HEK293T (cell line): ENCODE results near the gene MGLL.

Experiments used
- CTCF ChIA-PET: fragments of 350-600 bp; formaldehyde crosslinking; extraction: SDS; loops from one replicate; lab custom pipeline; 2021; ENCODE audit warnings: antibody characterized with exemption, inconsistent platforms; lab: Yijun Ruan, JAX
- POLR2A ChIA-PET: fragments of 350-600 bp; formaldehyde crosslinking; extraction: SDS; loops from one replicate; lab custom pipeline; 2020; ENCODE audit warnings: antibody characterized with exemption, inconsistent platforms; lab: Yijun Ruan, JAX
- DNase-seq: peaks from one replicate; pipeline ENCODE4 v3.0.0; 2012; ENCODE audit warnings: mixed read lengths; ENCODE audit errors: extremely low spot score
- ARNT ChIP-seq: fragments of 450-650 bp; IDR thresholded peaks from 2 replicates; pipeline ENCODE4 v1.6.1; 2017; ENCODE audit warnings: mild to moderate bottlenecking
- BHLHE40 ChIP-seq: fragments of 450-650 bp; IDR thresholded peaks from 2 replicates; pipeline ENCODE4 v1.6.1; 2016; ENCODE audit warnings: mild to moderate bottlenecking, moderate library complexity, borderline replicate concordance
- CTBP1 ChIP-seq: fragments of 450-650 bp; IDR thresholded peaks from 2 replicates; pipeline ENCODE4 v1.6.1; 2016; ENCODE audit warnings: borderline replicate concordance
- ELF4 ChIP-seq: fragments of 450-650 bp; IDR thresholded peaks from 2 replicates; pipeline ENCODE4 v1.6.1; 2017; ENCODE audit warnings: antibody characterized with exemption
- FOXA1 ChIP-seq: fragments of 450-650 bp; IDR thresholded peaks from 2 replicates; pipeline ENCODE4 v1.6.1; 2016; ENCODE audit warnings: mild to moderate bottlenecking
- FOXK2 ChIP-seq: fragments of 450-650 bp; IDR thresholded peaks from 2 replicates; pipeline ENCODE4 v1.6.1; 2016; ENCODE audit warnings: mild to moderate bottlenecking
- FOXM1 ChIP-seq: fragments of 450-650 bp; IDR thresholded peaks from 2 replicates; pipeline ENCODE4 v1.6.1; 2017; ENCODE audit warnings: mild to moderate bottlenecking, borderline replicate concordance
- HDGF ChIP-seq: fragments of 450-650 bp; IDR thresholded peaks from 2 replicates; pipeline ENCODE4 v1.6.1; 2017; ENCODE audit warnings: antibody characterized with exemption, borderline replicate concordance
- L3MBTL2 ChIP-seq: fragments of 450-650 bp; conservative IDR thresholded peaks from 2 replicates; pipeline ENCODE4 v1.6.1; 2016; ENCODE audit warnings: mild to moderate bottlenecking
- LEF1 ChIP-seq: fragments of 450-650 bp; IDR thresholded peaks from 2 replicates; pipeline ENCODE4 v1.6.1; 2017; ENCODE audit warnings: mild to moderate bottlenecking, borderline replicate concordance
- NFRKB ChIP-seq: fragments of 450-650 bp; IDR thresholded peaks from 2 replicates; pipeline ENCODE4 v1.6.1; 2016; ENCODE audit warnings: mild to moderate bottlenecking, moderate library complexity
- SP1 ChIP-seq: fragments of 450-650 bp; IDR thresholded peaks from 2 replicates; pipeline ENCODE4 v1.6.1; 2017
- SUZ12 ChIP-seq: fragments of 450-650 bp; IDR thresholded peaks from 2 replicates; pipeline ENCODE4 v1.6.1; 2016; ENCODE audit warnings: mild to moderate bottlenecking
- TARDBP ChIP-seq: fragments of 450-650 bp; IDR thresholded peaks from 2 replicates; pipeline ENCODE4 v1.6.1; 2016
- ZNF384 ChIP-seq: fragments of 450-650 bp; IDR thresholded peaks from 2 replicates; pipeline ENCODE4 v1.6.1; 2016
- TF ChIP-seq, protein P1 (sequence below): fragments of 450-650 bp; IDR thresholded peaks from 2 replicates; pipeline ENCODE4 v1.6.1; 2016

The MGLL gene

GRCh38 chr3:127831723-127832172 lies 9.4 kb upstream of the MGLL start:
- peak; percentile 69 for DNase-seq
- TF ChIP-seq L3MBTL2 (no peak), TARDBP (no peak), ARNT (no peak), SUZ12 (no peak), FOXK2 (no peak), NFRKB (no peak), SP1 (no peak), ELF4 (no peak), CTBP1 (no peak), LEF1 (no peak)
- TF ChIP-seq, protein P1, sequence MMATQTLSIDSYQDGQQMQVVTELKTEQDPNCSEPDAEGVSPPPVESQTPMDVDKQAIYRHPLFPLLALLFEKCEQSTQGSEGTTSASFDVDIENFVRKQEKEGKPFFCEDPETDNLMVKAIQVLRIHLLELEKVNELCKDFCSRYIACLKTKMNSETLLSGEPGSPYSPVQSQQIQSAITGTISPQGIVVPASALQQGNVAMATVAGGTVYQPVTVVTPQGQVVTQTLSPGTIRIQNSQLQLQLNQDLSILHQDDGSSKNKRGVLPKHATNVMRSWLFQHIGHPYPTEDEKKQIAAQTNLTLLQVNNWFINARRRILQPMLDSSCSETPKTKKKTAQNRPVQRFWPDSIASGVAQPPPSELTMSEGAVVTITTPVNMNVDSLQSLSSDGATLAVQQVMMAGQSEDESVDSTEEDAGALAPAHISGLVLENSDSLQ: no peak
- ChIA-PET CTCF (interaction anchor here (0.6 to 0.9 kb wide), 2 partner anchors 43 to 141 kb away, joined by 3 to 5 read pairs; no protein-coding TSS in a partner anchor), POLR2A (no interaction called here)

DNA sequence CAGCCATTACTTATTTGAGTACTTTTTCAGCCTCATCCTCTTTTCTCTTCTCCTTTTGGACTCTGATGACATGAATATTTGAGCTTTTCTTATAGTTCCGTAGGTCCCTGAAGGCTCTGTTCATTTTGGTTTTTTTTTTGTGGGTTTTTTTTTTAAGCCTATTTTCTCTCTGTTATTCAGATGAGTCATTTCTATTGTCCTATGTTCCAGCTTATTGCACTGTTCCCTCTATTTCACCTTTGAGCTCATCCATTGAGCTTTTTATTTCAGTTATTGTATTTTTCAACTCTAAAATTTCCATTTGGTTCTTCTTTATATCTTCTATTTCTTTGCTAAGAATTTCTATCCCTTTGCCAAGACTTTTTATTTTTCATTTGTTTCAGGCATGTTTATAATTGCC lies 7.2 kb upstream of the MGLL start:
- CTCF ChIA-PET: no interaction called here
- POLR2A ChIA-PET: no interaction called here
- no peak for DNase-seq
- TF ChIP-seq ELF4 (no peak), HDGF (no peak), CTBP1 (no peak), ARNT (no peak), TARDBP (no peak), NFRKB (no peak), BHLHE40 (no peak), SUZ12 (no peak), FOXA1 (no peak), SP1 (no peak), FOXK2 (no peak), FOXM1 (no peak), LEF1 (no peak), ZNF384 (no peak), L3MBTL2 (no peak)
- TF ChIP-seq, protein P1: no peak

GRCh38 chr3:127827808-127828207 lies 5.5 kb upstream of the MGLL start:
- no peak for DNase-seq
- TF ChIP-seq, protein P1: no peak
- TF ChIP-seq ELF4 (no peak), CTBP1 (no peak), SUZ12 (no peak), ARNT (no peak), LEF1 (no peak), TARDBP (no peak), NFRKB (no peak), FOXM1 (no peak), L3MBTL2 (no peak), BHLHE40 (no peak), FOXA1 (no peak), FOXK2 (no peak), HDGF (no peak), ZNF384 (no peak), SP1 (no peak)
- POLR2A ChIA-PET: no interaction called here
- CTCF ChIA-PET: no interaction called here

DNA sequence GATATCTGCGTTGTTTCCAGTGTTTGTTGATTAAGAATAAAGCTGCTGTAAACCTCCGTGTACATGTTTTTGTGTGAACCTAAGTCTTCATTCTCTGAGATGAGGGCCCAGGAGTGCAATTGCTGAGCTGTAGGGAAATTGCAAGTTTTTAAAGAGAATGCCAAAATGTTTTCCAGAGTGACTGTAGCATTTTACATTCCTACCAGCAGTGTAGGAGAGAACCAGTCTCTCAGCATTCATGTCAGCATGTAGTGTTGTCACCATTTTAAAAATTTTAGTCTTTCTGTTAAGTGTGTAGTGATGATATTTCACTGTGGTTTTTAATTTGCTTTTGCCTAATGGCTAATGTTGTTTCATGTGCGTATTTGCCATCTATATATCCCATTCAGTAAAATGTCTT lies 3.4 kb upstream of the MGLL start:
- ChIA-PET POLR2A (no interaction called here), CTCF (no interaction called here)
- TF ChIP-seq SP1 (no peak), ELF4 (no peak), FOXK2 (no peak), FOXA1 (no peak), BHLHE40 (no peak), ZNF384 (no peak), CTBP1 (no peak), TARDBP (no peak), NFRKB (no peak), HDGF (no peak), L3MBTL2 (no peak), SUZ12 (no peak), FOXM1 (no peak)
- DNase-seq: no peak

DNA sequence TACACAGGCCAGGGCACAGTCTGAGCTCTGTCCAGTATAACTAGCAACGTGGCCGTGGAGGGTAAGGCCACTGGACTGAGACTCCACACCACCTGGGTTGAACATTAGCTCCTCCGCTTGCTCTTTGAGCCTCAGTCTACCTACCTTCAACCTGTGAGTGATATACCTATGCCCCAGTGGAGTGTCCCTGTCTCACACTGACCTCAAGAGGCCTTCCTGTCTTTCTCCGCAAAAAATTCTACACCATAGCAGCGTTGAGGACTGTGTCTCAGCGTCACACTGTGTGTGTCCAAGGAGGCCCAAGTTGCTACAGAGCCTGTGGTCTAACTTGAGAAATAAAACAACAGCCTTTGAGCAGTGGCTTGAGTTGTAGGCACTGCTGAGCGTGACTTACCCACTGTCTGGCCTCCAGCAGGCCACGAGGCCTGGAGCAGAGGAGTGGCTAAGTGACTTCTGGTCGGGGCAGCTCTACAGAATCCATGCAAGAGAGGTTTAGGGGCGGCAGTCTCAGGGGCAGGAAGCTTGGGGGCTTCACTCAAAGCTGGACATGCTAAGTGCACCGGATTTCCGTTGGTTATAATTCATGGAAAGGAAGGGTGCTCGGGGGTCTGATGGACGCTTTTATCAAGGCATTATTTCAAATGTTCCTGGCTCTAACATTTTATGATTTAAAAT lies 2.0 kb upstream of the MGLL start:
- CTCF ChIA-PET: no interaction called here
- POLR2A ChIA-PET: no interaction called here
- DNase-seq: no peak
- TF ChIP-seq SP1 (no peak), TARDBP (no peak), FOXK2 (no peak), CTBP1 (no peak), BHLHE40 (no peak), ELF4 (no peak), ARNT (no peak), NFRKB (no peak), HDGF (no peak), SUZ12 (no peak), ZNF384 (no peak), L3MBTL2 (no peak), LEF1 (no peak), FOXM1 (no peak), FOXA1 (no peak)
- TF ChIP-seq, protein P1: no peak
